K562 (cell line): ENCODE results near the gene RABGAP1. TPM values are rescaled to one million over a fixed set of nuclear protein-coding genes. Genes with fewer than 3 reads are reported as not detected.
A peak's percentile ranks its signal among the peaks of the same experiment; 100 is the strongest.

Source experiments
- BACH1 ChIP-seq: fragments of 200-800 bp; sonication (Bioruptor generic); IDR thresholded peaks from 2 replicates; pipeline ENCODE4 v1.6.1; 2016; ENCODE audit warnings: missing genetic modification characterization, missing compliant biosample characterization
- CGGBP1 ChIP-seq: fragments of 250-450 bp; sonication (Bioruptor Pico); IDR thresholded peaks from 2 replicates; pipeline ENCODE4 v1.9.0; 2021; ENCODE audit warnings: mild to moderate bottlenecking
- FOXO4 ChIP-seq: fragments of 450-650 bp; formaldehyde crosslinking; IDR thresholded peaks from 2 replicates; pipeline ENCODE4 v1.4.0; 2020; ENCODE audit warnings: mild to moderate bottlenecking, moderate library complexity
- IRF1 ChIP-seq: sonication (generic); formaldehyde crosslinking; IDR thresholded peaks from 2 replicates; pipeline ENCODE4 v1.8.0; 2022; ENCODE audit warnings: missing genetic modification reagents, mild to moderate bottlenecking, borderline replicate concordance
- MAFF ChIP-seq: IDR thresholded peaks from 2 replicates; pipeline ENCODE4 v1.6.1; 2012; ENCODE audit warnings: low read length, improper control_type of control experiment
- MAFG ChIP-seq: fragments of 450-650 bp; conservative IDR thresholded peaks from 2 replicates; pipeline ENCODE4 v1.6.1; 2016; ENCODE audit warnings: missing genetic modification characterization, missing compliant biosample characterization
- PREB ChIP-seq: sonication (generic); formaldehyde crosslinking; IDR thresholded peaks from 2 replicates; pipeline ENCODE4 v1.8.1; 2023; ENCODE audit warnings: mild to moderate bottlenecking, missing genetic modification reagents
- SAFB2 ChIP-seq: fragments of 200-400 bp; formaldehyde crosslinking; IDR thresholded peaks from 2 replicates; pipeline ENCODE4 v1.6.1; 2018; ENCODE audit warnings: borderline replicate concordance, low read length, low read depth, moderate library complexity; ENCODE audit not compliant: severe bottlenecking
- STAT5B ChIP-seq: fragments of 250-450 bp; sonication (Bioruptor Pico); IDR thresholded peaks from 2 replicates; pipeline ENCODE4 v1.8.0; 2021; ENCODE audit warnings: mild to moderate bottlenecking, inconsistent platforms
- ZBTB17 ChIP-seq: fragments of 450-650 bp; formaldehyde crosslinking; IDR thresholded peaks from 2 replicates; pipeline ENCODE4 v1.4.0; 2020; ENCODE audit warnings: mild to moderate bottlenecking
- ZKSCAN1 ChIP-seq: fragments of 150-350 bp; IDR thresholded peaks from 2 replicates; pipeline ENCODE4 v1.6.1; 2016; ENCODE audit warnings: low read depth, low read length
- ZNF740 ChIP-seq, 3 experiments: fragments of 200-800 bp in 1 of 3; sonication (Bioruptor generic) in 1 of 3; sonication (generic) in 1 of 3; formaldehyde crosslinking in 1 of 3; IDR thresholded peaks; 2 replicates each; pipeline versions ENCODE4 v1.6.1 to v1.8.0; 2016 to 2022; ENCODE audit warnings: mild to moderate bottlenecking in 2 of 3, missing compliant biosample characterization in 2 of 3, missing genetic modification characterization in 2 of 3, missing genetic modification reagents in 1 of 3
- polyA plus RNA-seq, 8 experiments: library from polyadenylated mRNA; depleted of rRNA in 4 of 8; stranded (reverse) in 5 of 8; unstranded in 3 of 8; fragments of >200 nt; fragmentation: Nextera tagmentation in 2 of 8; fragmentation: Illumina TruSeq in 1 of 8; extraction: Ambion mirVana in 2 of 8; extraction: Trizol in 1 of 8; gene quantifications; 2 replicates each; pipeline versions ENCODE4 v1.2.1 to v1.2.3, GENCODE V29; 2011 to 2014; ENCODE audit warnings: inconsistent platforms in 1 of 8, missing spikeins in 1 of 8
- total RNA-seq, 7 experiments: library from RNA; depleted of rRNA in 6 of 7; stranded (reverse); fragments of >200 nt in 6 of 7; fragmentation: Illumina TruSeq in 2 of 7; extraction: Trizol in 2 of 7; gene quantifications; 2 replicates each; pipeline versions ENCODE4 v1.2.1 to v1.2.3, GENCODE V29; 2011 to 2021; ENCODE audit warnings: low replicate concordance in 1 of 7
- TF ChIP-seq, protein P1 (sequence below): sonication (generic); formaldehyde crosslinking; IDR thresholded peaks from 2 replicates; pipeline ENCODE4 v1.5.0; 2020; ENCODE audit warnings: missing genetic modification reagents
- TF ChIP-seq, protein P2 (sequence below): sonication (generic); formaldehyde crosslinking; IDR thresholded peaks from 2 replicates; pipeline ENCODE4 v1.8.1; 2023; ENCODE audit warnings: mild to moderate bottlenecking, missing genetic modification reagents
- TF ChIP-seq, protein P3 (sequence below): fragments of 450-650 bp; IDR thresholded peaks from 2 replicates; pipeline ENCODE4 v1.6.1; 2017; ENCODE audit warnings: antibody characterized with exemption

The RABGAP1 gene
- total and polyA plus RNA-seq, 9 of the 15 experiments (the other 6 are each of a cell fraction or from before 2014, with no cell fraction given), result 1.5 to 22.7 (median 13.1) TPM

DNA sequence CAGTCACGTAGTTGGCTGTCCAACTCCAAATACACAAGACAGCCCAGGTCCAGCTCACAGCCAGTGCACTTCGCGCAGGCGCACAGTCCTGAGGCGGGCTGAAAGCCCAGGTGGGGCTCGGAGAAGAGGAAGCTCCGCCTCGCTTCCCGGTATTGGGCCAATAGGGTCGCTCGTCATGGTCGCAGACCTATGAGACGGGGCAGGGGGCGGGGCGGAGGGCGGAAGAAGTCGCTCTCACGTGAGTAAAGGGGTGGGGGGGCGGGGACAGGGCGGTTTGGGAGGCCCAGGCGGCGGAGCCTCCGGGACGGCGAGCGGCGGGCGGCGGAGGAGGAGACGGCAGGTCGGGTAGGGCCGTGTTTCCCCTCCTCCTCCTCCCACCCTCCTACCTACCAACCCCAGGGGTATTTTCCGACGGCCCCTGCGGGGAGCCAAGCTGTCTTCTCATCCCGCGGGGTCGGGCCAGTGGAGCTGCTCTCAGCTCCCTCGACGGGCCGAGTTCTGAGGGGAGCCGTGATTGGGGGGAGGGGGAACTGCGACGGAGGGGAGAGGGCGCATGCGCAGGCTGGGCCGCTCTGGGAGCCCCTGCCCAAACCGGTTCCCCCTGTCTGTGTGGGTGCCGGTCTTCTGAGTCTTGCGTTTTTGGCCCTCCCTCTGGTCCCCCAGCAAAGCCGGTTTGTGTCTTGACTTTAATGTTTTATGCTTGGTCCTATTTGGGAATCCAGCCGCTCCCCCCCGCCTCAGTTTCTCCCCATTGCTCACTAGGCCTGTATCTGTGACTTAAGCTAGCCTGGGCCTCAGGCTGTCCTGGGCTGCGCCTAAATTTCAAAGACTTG is at the start of gene RABGAP1 (continued):
- TF ChIP-seq PREB (no peak), SAFB2 (no peak), MAFG (no peak), ZBTB17 (no peak), ZKSCAN1 (no peak), MAFF (no peak), FOXO4 (CRISPR knock-in tag) (no peak), CGGBP1 (CRISPR knock-in tag) (no peak), IRF1 (no peak), STAT5B (CRISPR knock-in tag) (no peak), ZNF740 (CRISPR knock-in tag; IDR thresholded peaks at IDR 0.05) (peak; percentile 68; the same call in 1 of the 2 replicates), ZNF740 (tag; IDR thresholded peaks at IDR 0.05) (peak in 1 of 2 experiments; percentile 91; a peak in 2 of 4 replicates), BACH1 (tag) (no peak)
- TF ChIP-seq, protein P1, sequence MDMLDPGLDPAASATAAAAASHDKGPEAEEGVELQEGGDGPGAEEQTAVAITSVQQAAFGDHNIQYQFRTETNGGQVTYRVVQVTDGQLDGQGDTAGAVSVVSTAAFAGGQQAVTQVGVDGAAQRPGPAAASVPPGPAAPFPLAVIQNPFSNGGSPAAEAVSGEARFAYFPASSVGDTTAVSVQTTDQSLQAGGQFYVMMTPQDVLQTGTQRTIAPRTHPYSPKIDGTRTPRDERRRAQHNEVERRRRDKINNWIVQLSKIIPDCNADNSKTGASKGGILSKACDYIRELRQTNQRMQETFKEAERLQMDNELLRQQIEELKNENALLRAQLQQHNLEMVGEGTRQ, result no peak
- TF ChIP-seq, protein P2, sequence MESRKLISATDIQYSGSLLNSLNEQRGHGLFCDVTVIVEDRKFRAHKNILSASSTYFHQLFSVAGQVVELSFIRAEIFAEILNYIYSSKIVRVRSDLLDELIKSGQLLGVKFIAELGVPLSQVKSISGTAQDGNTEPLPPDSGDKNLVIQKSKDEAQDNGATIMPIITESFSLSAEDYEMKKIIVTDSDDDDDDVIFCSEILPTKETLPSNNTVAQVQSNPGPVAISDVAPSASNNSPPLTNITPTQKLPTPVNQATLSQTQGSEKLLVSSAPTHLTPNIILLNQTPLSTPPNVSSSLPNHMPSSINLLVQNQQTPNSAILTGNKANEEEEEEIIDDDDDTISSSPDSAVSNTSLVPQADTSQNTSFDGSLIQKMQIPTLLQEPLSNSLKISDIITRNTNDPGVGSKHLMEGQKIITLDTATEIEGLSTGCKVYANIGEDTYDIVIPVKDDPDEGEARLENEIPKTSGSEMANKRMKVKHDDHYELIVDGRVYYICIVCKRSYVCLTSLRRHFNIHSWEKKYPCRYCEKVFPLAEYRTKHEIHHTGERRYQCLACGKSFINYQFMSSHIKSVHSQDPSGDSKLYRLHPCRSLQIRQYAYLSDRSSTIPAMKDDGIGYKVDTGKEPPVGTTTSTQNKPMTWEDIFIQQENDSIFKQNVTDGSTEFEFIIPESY, result peak; percentile 61
- TF ChIP-seq, protein P3, sequence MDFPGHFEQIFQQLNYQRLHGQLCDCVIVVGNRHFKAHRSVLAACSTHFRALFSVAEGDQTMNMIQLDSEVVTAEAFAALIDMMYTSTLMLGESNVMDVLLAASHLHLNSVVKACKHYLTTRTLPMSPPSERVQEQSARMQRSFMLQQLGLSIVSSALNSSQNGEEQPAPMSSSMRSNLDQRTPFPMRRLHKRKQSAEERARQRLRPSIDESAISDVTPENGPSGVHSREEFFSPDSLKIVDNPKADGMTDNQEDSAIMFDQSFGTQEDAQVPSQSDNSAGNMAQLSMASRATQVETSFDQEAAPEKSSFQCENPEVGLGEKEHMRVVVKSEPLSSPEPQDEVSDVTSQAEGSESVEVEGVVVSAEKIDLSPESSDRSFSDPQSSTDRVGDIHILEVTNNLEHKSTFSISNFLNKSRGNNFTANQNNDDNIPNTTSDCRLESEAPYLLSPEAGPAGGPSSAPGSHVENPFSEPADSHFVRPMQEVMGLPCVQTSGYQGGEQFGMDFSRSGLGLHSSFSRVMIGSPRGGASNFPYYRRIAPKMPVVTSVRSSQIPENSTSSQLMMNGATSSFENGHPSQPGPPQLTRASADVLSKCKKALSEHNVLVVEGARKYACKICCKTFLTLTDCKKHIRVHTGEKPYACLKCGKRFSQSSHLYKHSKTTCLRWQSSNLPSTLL, result no peak
